SJSA1 (cell line): ENCODE measurements around the gene UPK3BL2. TPM values are rescaled to one million over a fixed set of nuclear protein-coding genes. Genes with fewer than 3 reads are reported as not detected.
"Not testable (repeated sequence)": the region's sequence is repeated elsewhere in the genome, so short reads cannot be mapped to it uniquely, and the experiment has no call there.

Experiments
- DNase-seq, 2 experiments: peaks; one replicate each; pipeline ENCODE4 v3.0.0-alpha.2; 2015 to 2020; ENCODE audit warnings: low spot score in 2 of 2, low read depth in 1 of 2
- H3K27ac ChIP-seq: fragments of 250-450 bp; sonication (Bioruptor Pico); 2 replicates; pipeline ENCODE4 v1.5.1; 2020; ENCODE audit warnings: mild to moderate bottlenecking, moderate library complexity
- H3K27me3 ChIP-seq: fragments of 250-450 bp; sonication (Bioruptor Pico); replicated peaks from 2 replicates; pipeline ENCODE4 v1.5.1; 2020; ENCODE audit warnings: mild to moderate bottlenecking, moderate library complexity
- H3K36me3 ChIP-seq: fragments of 250-450 bp; sonication (Bioruptor Pico); 2 replicates; pipeline ENCODE4 v1.5.1; 2020; ENCODE audit warnings: mild to moderate bottlenecking
- H3K4me1 ChIP-seq: fragments of 250-450 bp; sonication (Bioruptor Pico); replicated peaks from 2 replicates; pipeline ENCODE4 v1.6.1; 2021; ENCODE audit warnings: mild to moderate bottlenecking
- H3K4me3 ChIP-seq: fragments of 250-450 bp; sonication (Bioruptor Pico); 2 replicates; pipeline ENCODE4 v1.5.1; 2020; ENCODE audit warnings: mild to moderate bottlenecking
- H3K9me3 ChIP-seq: fragments of 250-450 bp; sonication (Bioruptor Pico); replicated peaks from 2 replicates; pipeline ENCODE4 v1.5.1; 2020; ENCODE audit warnings: mild to moderate bottlenecking
- total RNA-seq: library from RNA; depleted of rRNA; stranded (reverse); fragments of >200 nt; shearing (Covaris generic); gene quantifications from 2 replicates; pipeline ENCODE4 v1.2.3, GENCODE V29; 2014; rRNA removed

The UPK3BL2 gene
- total RNA-seq, 1 experiment from 2014 or later = 0.24 TPM

- H3K27ac ChIP-seq, H3K4me1 ChIP-seq, H3K4me3 ChIP-seq, H3K27me3 ChIP-seq, H3K9me3 ChIP-seq, H3K36me3 ChIP-seq: not testable (repeated sequence)
- DNase-seq = peak in 1 of 2 experiments; percentile 36
These were observed 50.1 kb downstream of the UPK3BL2 start for GRCh38 chr7:102493220-102493935.

GRCh38 chr7:102490529-102491075 lies 52.9 kb downstream of the UPK3BL2 start:
- H3K9me3 ChIP-seq, H3K4me1 ChIP-seq, H3K36me3 ChIP-seq, H3K27ac ChIP-seq, H3K27me3 ChIP-seq, H3K4me3 ChIP-seq: not testable (repeated sequence)
- peak in 1 of 2 experiments; percentile 83 for DNase-seq

Other genes starting within 250 kb of the UPK3BL2 start
- not detected in 2 replicates for gene SPDYE6, start 187.3 kb downstream of the UPK3BL2 start, total RNA-seq
- gene PRKRIP1, start 147.3 kb downstream of the UPK3BL2 start, total RNA-seq = 29.6 and 30.7 TPM in 2 replicates
- gene ORAI2, start 110.1 kb downstream of the UPK3BL2 start, total RNA-seq = 18.3 and 27.0 TPM in 2 replicates
- gene ALKBH4, start 78.8 kb downstream of the UPK3BL2 start, total RNA-seq = 26.4 and 27.4 TPM in 2 replicates
- 43.3 and 66.3 TPM in 2 replicates for gene LRWD1, start 78.7 kb downstream of the UPK3BL2 start, total RNA-seq
- gene POLR2J, start 64.8 kb downstream of the UPK3BL2 start, total RNA-seq = 17.8 and 44.1 TPM in 2 replicates
- gene RASA4B, start 25.9 kb downstream of the UPK3BL2 start, total RNA-seq = 4.0 and 9.5 TPM in 2 replicates
- gene SPDYE2, start 7.5 kb upstream of the UPK3BL2 start, total RNA-seq = not detected in 2 replicates
- gene POLR2J3, start 28.9 kb upstream of the UPK3BL2 start, total RNA-seq = 15.7 and 21.3 TPM in 2 replicates
- gene RASA4, start 73.1 kb upstream of the UPK3BL2 start, total RNA-seq = 15.4 and 19.4 TPM in 2 replicates
- gene UPK3BL1, start 99.1 kb upstream of the UPK3BL2 start, total RNA-seq = 20.9 and 21.2 TPM in 2 replicates
- gene SPDYE2B, start 106.6 kb upstream of the UPK3BL2 start, total RNA-seq = not detected in 2 replicates
- gene POLR2J2, start 128.0 kb upstream of the UPK3BL2 start, total RNA-seq = 1.3 and 1.4 TPM in 2 replicates
- gene FAM185A, start 205.3 kb upstream of the UPK3BL2 start, total RNA-seq = 6.9 and 10.1 TPM in 2 replicates